ENCODE data around the gene CACNG4.

The CACNG4 gene

GRCh38 chr17:66949501-66949900, 15.0 kb upstream of the CACNG4 start:
- in situ Hi-C loops (cut with MboI; ENCODE audit: low sequenced_read_pairs), result no loop called here

DNA sequence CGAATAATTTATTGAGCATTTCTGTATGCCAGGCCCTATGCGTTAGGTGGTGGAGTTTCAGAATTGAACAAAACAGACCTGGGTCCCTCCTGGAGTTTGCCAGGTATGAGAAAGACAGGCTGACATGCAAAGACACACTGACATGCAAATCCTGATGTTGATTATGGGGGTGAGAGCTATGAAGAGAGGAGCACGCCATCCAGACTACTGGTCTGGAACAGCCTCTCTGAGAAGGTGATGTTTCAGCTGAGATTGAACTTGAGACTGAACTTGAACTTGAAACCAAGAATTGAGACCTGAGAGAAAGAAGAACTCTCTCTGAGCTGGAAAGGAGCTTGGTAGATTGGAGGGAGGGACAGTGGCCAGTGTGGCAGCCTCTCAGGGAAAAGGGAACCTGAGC, 14.2 kb upstream of the CACNG4 start:
- peaks cover 13% of the 10 kb centered on the region for H3K27me3 ChIP-seq (ENCODE audit: low read depth)
- in situ Hi-C loops (cut with MboI; ENCODE audit: low sequenced_read_pairs), result no loop called here
- no peak for DNase-seq (ENCODE audit: low spot score in 2 of 2)
- no peaks in the 10 kb centered on the region for H3K9me3 ChIP-seq
- H3K4me1 ChIP-seq, result no peaks in the 10 kb centered on the region
- H3K36me3 ChIP-seq (replicated peaks), result no peaks in the 10 kb centered on the region
- H3K4me3 ChIP-seq, result no peak overlapping the region

More at GRCh38 chr17:66949501-66949900, 15.0 kb upstream of the CACNG4 start:
- Histone ChIP-seq H3K9me3 (no peaks in the 10 kb centered on the region), H3K4me1 (no peaks in the 10 kb centered on the region), H3K4me3 (no peak overlapping the region), H3K27me3 (ENCODE audit: low read depth) (peaks cover 22% of the 10 kb centered on the region), H3K36me3 (replicated peaks) (no peaks in the 10 kb centered on the region)
- no peak for DNase-seq (ENCODE audit: low spot score in 2 of 2)

DNA sequence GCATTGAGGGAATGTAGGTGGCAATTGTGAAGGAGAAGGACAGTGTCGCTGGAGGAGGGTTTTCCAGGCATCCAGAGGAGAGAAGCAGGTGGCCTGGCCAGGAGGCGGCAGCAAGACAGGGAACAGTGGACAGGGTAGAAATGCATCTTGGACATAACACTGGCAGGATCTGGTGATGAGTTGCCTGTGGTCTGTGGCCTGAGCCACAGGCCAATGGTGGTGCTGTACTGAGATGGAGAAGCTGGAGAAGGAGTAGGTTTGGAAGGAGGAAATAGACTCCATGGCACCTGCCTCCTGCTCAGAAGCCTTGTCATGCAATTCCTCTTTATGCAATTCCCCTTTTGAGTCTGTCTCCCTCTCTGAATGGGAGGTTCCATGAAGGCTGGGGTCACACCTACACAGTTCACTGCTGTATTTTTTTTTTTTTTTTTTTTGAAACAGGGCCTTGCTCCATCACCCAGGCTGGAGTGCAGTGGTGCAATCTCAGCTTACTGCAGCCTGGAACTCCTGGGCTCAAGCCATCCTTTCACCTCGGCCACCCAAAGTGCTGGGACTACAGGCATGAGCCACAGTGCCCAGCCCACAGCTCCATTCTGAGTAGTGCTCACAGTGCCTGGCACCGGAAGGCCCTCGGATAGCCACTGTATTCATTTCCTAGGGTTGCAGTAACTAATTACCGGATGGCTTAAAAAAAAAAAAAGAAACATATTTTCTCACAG, 13.5 kb upstream of the CACNG4 start:
- Histone ChIP-seq H3K4me1 (no peaks in the 10 kb centered on the region), H3K27me3 (ENCODE audit: low read depth) (peaks cover 6% of the 10 kb centered on the region), H3K9me3 (no peaks in the 10 kb centered on the region), H3K4me3 (no peak overlapping the region), H3K36me3 (replicated peaks) (no peaks in the 10 kb centered on the region)
- DNase-seq (ENCODE audit: low spot score in 2 of 2), result no peak
- in situ Hi-C loops (cut with MboI; ENCODE audit: low sequenced_read_pairs), result no loop called here

GRCh38 chr17:66951605-66951953, 12.9 kb upstream of the CACNG4 start:
- Histone ChIP-seq H3K27me3 (ENCODE audit: low read depth) (peaks cover under 1% of the 10 kb centered on the region; the same call in 1 of the 2 replicates), H3K9me3 (no peaks in the 10 kb centered on the region), H3K4me1 (no peaks in the 10 kb centered on the region), H3K36me3 (replicated peaks) (no peaks in the 10 kb centered on the region), H3K4me3 (no peak overlapping the region)
- no peak for DNase-seq (ENCODE audit: low spot score in 2 of 2)
- in situ Hi-C loops (cut with MboI; ENCODE audit: low sequenced_read_pairs), result no loop called here

GRCh38 chr17:66952031-66952524, 12.4 kb upstream of the CACNG4 start:
- no peaks in the 10 kb centered on the region for H3K9me3 ChIP-seq
- in situ Hi-C loops (cut with MboI; ENCODE audit: low sequenced_read_pairs), result no loop called here
- no peaks in the 10 kb centered on the region for H3K27me3 ChIP-seq (ENCODE audit: low read depth)
- no peak overlapping the region for H3K4me3 ChIP-seq
- DNase-seq (ENCODE audit: low spot score in 2 of 2), result no peak
- no peaks in the 10 kb centered on the region for H3K4me1 ChIP-seq
- no peaks in the 10 kb centered on the region for H3K36me3 ChIP-seq (replicated peaks)

GRCh38 chr17:66952681-66953629, 11.6 kb upstream of the CACNG4 start:
- Histone ChIP-seq H3K4me1 (no peaks in the 10 kb centered on the region), H3K9me3 (no peaks in the 10 kb centered on the region), H3K27me3 (ENCODE audit: low read depth) (no peaks in the 10 kb centered on the region), H3K4me3 (no peak overlapping the region), H3K36me3 (replicated peaks) (no peaks in the 10 kb centered on the region)
- no peak for DNase-seq (ENCODE audit: low spot score in 2 of 2)
- in situ Hi-C loops (cut with MboI; ENCODE audit: low sequenced_read_pairs), result no loop called here

DNA sequence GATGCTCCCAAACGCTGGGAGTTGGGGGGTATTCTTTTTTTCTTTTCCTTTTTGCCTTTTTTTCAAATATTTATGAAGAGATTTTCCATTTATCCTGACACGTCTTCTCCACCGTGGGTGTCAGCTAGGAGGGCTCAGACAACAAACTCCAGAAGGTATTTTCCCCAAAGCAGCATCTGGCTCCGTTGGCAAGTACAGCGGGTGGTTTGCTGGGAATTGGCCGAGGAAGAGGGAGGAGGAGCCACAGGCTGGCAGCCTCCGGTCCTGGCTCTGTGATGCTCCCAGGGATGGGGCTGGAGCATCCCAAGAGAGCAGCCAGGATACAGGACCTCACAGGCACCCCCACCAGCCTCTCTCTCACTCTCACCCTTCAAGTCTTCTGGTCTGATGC, 10.9 kb upstream of the CACNG4 start:
- peaks cover 3% of the 10 kb centered on the region; the same call in 1 of the 2 replicates for H3K27me3 ChIP-seq (ENCODE audit: low read depth)
- in situ Hi-C loops (cut with MboI; ENCODE audit: low sequenced_read_pairs), result no loop called here
- H3K36me3 ChIP-seq (replicated peaks), result no peaks in the 10 kb centered on the region
- DNase-seq (ENCODE audit: low spot score in 2 of 2), result no peak
- H3K4me1 ChIP-seq, result no peaks in the 10 kb centered on the region
- no peak overlapping the region for H3K4me3 ChIP-seq
- H3K9me3 ChIP-seq, result no peaks in the 10 kb centered on the region

DNA sequence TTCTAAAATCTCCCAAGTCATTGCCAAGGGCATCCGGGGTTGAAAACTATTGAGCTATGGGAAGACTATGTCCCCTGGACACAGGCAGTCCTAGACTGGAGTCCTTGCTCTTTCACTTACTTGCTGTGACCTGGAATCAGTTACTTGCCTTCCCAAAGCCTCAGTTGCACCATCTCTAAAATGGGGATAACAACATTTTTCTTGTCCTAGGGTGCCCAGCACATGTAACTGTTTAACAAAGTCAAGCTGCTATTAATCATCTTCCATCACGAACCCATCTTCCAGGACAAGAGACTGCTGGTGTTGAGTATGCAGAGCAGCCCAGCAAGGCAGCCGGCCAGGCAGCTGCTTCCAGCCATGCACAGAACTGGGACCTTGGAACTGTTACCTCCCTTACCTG, 9.9 kb upstream of the CACNG4 start:
- no peak overlapping the region for H3K4me3 ChIP-seq
- H3K27me3 ChIP-seq (ENCODE audit: low read depth), result peaks cover 4% of the 10 kb centered on the region
- no peak for DNase-seq (ENCODE audit: low spot score in 2 of 2)
- no peaks in the 10 kb centered on the region for H3K4me1 ChIP-seq
- no peaks in the 10 kb centered on the region for H3K9me3 ChIP-seq
- H3K36me3 ChIP-seq (replicated peaks), result no peaks in the 10 kb centered on the region
- in situ Hi-C loops (cut with MboI; ENCODE audit: low sequenced_read_pairs), result no loop called here

DNA sequence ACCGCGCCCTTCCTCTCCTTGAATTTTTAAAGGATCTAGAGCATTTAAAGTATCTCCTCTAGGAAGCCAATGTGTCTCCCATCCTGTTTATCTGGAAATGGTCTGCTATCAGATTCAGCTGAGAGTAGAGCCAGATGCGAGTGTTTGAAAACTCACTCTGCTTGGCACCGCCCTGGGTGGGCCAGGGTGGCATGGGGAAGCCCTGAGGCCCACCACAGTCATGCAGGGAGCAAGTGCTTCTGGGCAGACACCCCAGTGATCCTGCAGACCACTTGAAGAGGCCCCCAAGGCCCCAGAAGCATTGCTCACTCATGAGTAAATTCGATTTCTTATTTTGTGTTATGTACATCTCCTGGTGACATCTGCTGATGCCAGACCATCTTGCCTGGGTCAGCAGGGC, 8.7 kb upstream of the CACNG4 start:
- no peaks in the 10 kb centered on the region for H3K4me1 ChIP-seq
- H3K27me3 ChIP-seq (ENCODE audit: low read depth), result peaks cover 16% of the 10 kb centered on the region
- no peak for DNase-seq (ENCODE audit: low spot score in 2 of 2)
- H3K9me3 ChIP-seq, result no peaks in the 10 kb centered on the region
- no peaks in the 10 kb centered on the region for H3K36me3 ChIP-seq (replicated peaks)
- H3K4me3 ChIP-seq, result no peak overlapping the region
- in situ Hi-C loops (cut with MboI; ENCODE audit: low sequenced_read_pairs), result no loop called here

DNA sequence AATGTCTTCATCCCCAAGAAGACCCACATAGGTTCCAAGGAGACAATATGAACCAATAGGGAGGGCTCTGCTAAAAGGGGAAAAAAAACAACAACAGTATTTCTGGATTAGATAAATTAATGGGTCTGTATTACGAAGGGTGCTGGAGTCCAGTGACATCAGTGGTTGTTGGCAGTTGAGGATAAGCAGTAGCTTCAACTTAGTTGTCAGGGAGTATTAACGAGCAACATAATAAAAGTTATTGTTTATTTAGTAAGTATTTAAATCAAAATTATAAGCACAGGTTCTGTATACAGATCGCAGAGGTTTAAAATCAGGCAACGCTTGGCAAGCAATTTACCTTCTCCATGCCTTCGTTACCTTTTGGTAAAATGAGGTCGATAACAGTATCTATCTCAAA, 7.6 kb upstream of the CACNG4 start:
- Histone ChIP-seq H3K36me3 (replicated peaks) (no peaks in the 10 kb centered on the region), H3K27me3 (ENCODE audit: low read depth) (peaks cover 24% of the 10 kb centered on the region), H3K9me3 (no peaks in the 10 kb centered on the region), H3K4me1 (no peaks in the 10 kb centered on the region), H3K4me3 (no peak overlapping the region)
- DNase-seq (ENCODE audit: low spot score in 2 of 2), result no peak
- in situ Hi-C loops (cut with MboI; ENCODE audit: low sequenced_read_pairs), result no loop called here

- no peak for DNase-seq (ENCODE audit: low spot score in 2 of 2)
- Histone ChIP-seq H3K36me3 (replicated peaks) (no peaks in the 10 kb centered on the region), H3K27me3 (ENCODE audit: low read depth) (peaks cover 28% of the 10 kb centered on the region), H3K9me3 (no peaks in the 10 kb centered on the region), H3K4me1 (no peaks in the 10 kb centered on the region), H3K4me3 (no peak overlapping the region)
- in situ Hi-C loops (cut with MboI; ENCODE audit: low sequenced_read_pairs), result no loop called here
Observed at GRCh38 chr17:66957343-66957742, 7.2 kb upstream of the CACNG4 start.

GRCh38 chr17:66957951-66958579, 6.4 kb upstream of the CACNG4 start:
- peaks cover 35% of the 10 kb centered on the region for H3K27me3 ChIP-seq (ENCODE audit: low read depth)
- H3K4me3 ChIP-seq, result no peak overlapping the region
- DNase-seq (ENCODE audit: low spot score in 2 of 2), result no peak
- in situ Hi-C loops (cut with MboI; ENCODE audit: low sequenced_read_pairs), result no loop called here
- no peaks in the 10 kb centered on the region for H3K9me3 ChIP-seq
- H3K36me3 ChIP-seq (replicated peaks), result no peaks in the 10 kb centered on the region
- H3K4me1 ChIP-seq, result no peaks in the 10 kb centered on the region

DNA sequence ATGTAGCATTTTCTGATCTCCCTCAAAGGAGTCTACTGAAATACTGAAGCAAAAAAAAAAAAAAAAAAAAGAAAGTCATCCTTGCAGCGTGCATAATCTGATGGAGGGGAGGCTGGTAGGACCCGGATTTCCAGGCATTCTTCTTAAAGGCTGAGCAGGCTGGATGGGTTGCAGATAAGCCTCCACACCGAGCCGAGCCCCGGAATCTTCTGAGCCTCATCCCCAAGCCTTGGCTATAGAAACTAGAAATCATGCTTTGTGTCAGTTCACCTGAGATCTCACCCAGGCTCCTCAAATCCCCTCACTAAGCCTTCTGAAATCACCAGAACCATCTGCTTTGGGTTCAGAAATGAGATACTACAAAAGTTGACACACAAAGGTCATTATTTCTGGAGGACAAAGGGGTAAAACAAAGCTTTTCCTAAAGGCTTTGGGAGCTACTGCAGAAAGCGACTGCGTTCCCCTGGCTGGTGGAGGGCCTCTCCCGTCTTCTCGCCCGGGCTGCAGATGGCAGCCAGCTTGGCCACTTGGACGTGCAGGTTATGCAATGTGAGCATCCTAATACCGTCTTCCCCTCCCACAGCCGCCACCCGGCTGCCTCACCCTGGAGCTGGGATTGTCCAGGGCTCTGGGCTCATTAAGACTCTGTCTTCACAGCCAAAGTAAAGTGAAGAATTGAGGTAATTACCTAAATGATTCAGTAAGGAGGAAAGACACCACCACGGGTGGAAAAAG, 4.7 kb upstream of the CACNG4 start:
- Histone ChIP-seq H3K4me3 (no peak overlapping the region), H3K9me3 (no peaks in the 10 kb centered on the region), H3K4me1 (no peaks in the 10 kb centered on the region), H3K36me3 (replicated peaks) (no peaks in the 10 kb centered on the region), H3K27me3 (ENCODE audit: low read depth) (peaks cover 47% of the 10 kb centered on the region)
- in situ Hi-C loops (cut with MboI; ENCODE audit: low sequenced_read_pairs), result no loop called here
- no peak for DNase-seq (ENCODE audit: low spot score in 2 of 2)

Data from HAP-1 (cell line).